ENCODE measurements around the gene RPS6KB2. TPM values are rescaled to one million over a fixed set of nuclear protein-coding genes. Genes with fewer than 3 reads are reported as not detected.

Gene RPS6KB2
- total and polyA plus RNA-seq, 10 donors, result 39.5 to 95.0 (median 55.3) TPM

- Histone ChIP-seq H3K36me3 (peaks cover 6 to 86% (median 54%) of the 10 kb centered on the region in 6 donors), H3K9me3 (no peaks in the 10 kb centered on the region), H3K27me3 (replicated peaks in 1 of 7) (no peaks in the 10 kb centered on the region), H3K4me1 (peaks cover 26 to 96% (median 80%) of the 10 kb centered on the region in 6 donors), H3K4me3 (no peak overlapping the region), H3K27ac (peak overlapping the region in 6 of 8 donors; percentile 28 to 97 (median 91))
- peak; percentile 80 for DNase-seq
- intact Hi-C loops (cut with DNase I; ENCODE audit: low total_unique reads), result no loop called here
- WGBS, 5 donors, result 82 to 89% (median 86%) methylated on average over 11 to 22 of the region's 22 CpGs
- TF ChIP-seq POLR2AphosphoS5 (IDR thresholded peaks at IDR 0.05) (peak; percentile 24 to 84 (median 64)), POLR2A (IDR thresholded peaks at IDR 0.05) (no peak)
Observed at GRCh38 chr11:67432655-67433349, 4.5 kb downstream of the RPS6KB2 start.

GRCh38 chr11:67433536-67434394 is 5.5 kb downstream of the RPS6KB2 start:
- 64 to 81% (median 78%) methylated on average over 19 to 22 of the region's 22 CpGs for WGBS, 5 donors
- no peaks in the 10 kb centered on the region for H3K9me3 ChIP-seq
- peaks cover 6 to 96% (median 56%) of the 10 kb centered on the region in 6 donors for H3K36me3 ChIP-seq
- peak; percentile 80 for DNase-seq
- peaks cover 28 to 100% (median 83%) of the 10 kb centered on the region in 6 donors for H3K4me1 ChIP-seq
- no peaks in the 10 kb centered on the region for H3K27me3 ChIP-seq (replicated peaks in 1 of 7)
- peak overlapping the region in 1 of 8 donors; percentile 95 for H3K4me3 ChIP-seq
- intact Hi-C loops (cut with DNase I; ENCODE audit: low total_unique reads), result no loop called here
- peak overlapping the region in 7 of 8 donors; percentile 28 to 97 (median 87) for H3K27ac ChIP-seq
- TF ChIP-seq POLR2A (IDR thresholded peaks at IDR 0.05), result no peak
- TF ChIP-seq POLR2AphosphoS5 (IDR thresholded peaks at IDR 0.05), result peak; percentile 17 to 55 (median 45)

- peak; percentile 86 for DNase-seq
- H3K27ac ChIP-seq, result peak overlapping the region in 7 of 8 donors; percentile 28 to 97 (median 87)
- 57 to 75% (median 70%) methylated on average over 20 to 23 of the region's 23 CpGs; no CpG with 5 or more reads in 1 of the 5 donors for WGBS, 5 donors
- intact Hi-C loops (cut with DNase I; ENCODE audit: low total_unique reads), result no loop called here
- TF ChIP-seq CTCF (IDR thresholded peaks at IDR 0.05 in 8 of 11, conservative IDR thresholded peaks at IDR 0.05 in 3 of 11), result no peak
- TF ChIP-seq POLR2AphosphoS5 (IDR thresholded peaks at IDR 0.05), result peak; percentile 77 to 84 (median 79)
- TF ChIP-seq POLR2A (IDR thresholded peaks at IDR 0.05), result no peak
- H3K4me3 ChIP-seq, result peak overlapping the region in 6 of 8 donors; percentile 67 to 95 (median 76)
- no peaks in the 10 kb centered on the region for H3K27me3 ChIP-seq (replicated peaks in 1 of 7)
- peaks cover 6 to 99% (median 55%) of the 10 kb centered on the region in 6 donors for H3K36me3 ChIP-seq
- H3K4me1 ChIP-seq, result peaks cover 26 to 100% (median 83%) of the 10 kb centered on the region in 6 donors
- no peaks in the 10 kb centered on the region for H3K9me3 ChIP-seq
Observed at GRCh38 chr11:67434395-67434881, 6.1 kb downstream of the RPS6KB2 start.

GRCh38 chr11:67435031-67435726 is 6.9 kb downstream of the RPS6KB2 start:
- 53 to 76% (median 63%) methylated on average over 19 to 26 of the region's 26 CpGs for WGBS, 5 donors
- TF ChIP-seq CTCF (IDR thresholded peaks at IDR 0.05 in 8 of 11, conservative IDR thresholded peaks at IDR 0.05 in 3 of 11) (no peak), POLR2A (IDR thresholded peaks at IDR 0.05) (no peak), POLR2AphosphoS5 (IDR thresholded peaks at IDR 0.05) (peak in 1 of 3 donors; percentile 11)
- Histone ChIP-seq H3K4me3 (peak overlapping the region; percentile 67 to 95 (median 76)), H3K36me3 (peaks cover 6 to 99% (median 53%) of the 10 kb centered on the region in 6 donors), H3K27me3 (replicated peaks in 1 of 7) (no peaks in the 10 kb centered on the region), H3K9me3 (no peaks in the 10 kb centered on the region), H3K4me1 (peaks cover 30 to 100% (median 84%) of the 10 kb centered on the region in 6 donors), H3K27ac (peak overlapping the region in 6 of 8 donors; percentile 5 to 97 (median 91))
- intact Hi-C loops (cut with DNase I; ENCODE audit: low total_unique reads), result no loop called here
- DNase-seq, result no peak

Data from spleen (tissue), 11 donors.